Tibial nerve (tissue), 3 donors: Measurements from ENCODE around the gene ACTR5.

Source experiments
- CTCF ChIP-seq, 5 experiments: fragments of 200-600 bp in 3 of 5; fragments of 450-650 bp in 2 of 5; sonication (generic) in 3 of 5; IDR thresholded peaks; one replicate each; pipeline ENCODE4 v1.5.1; 2016 to 2019; ENCODE audit warnings: antibody characterized with exemption in 5 of 5, mild to moderate bottlenecking in 3 of 5, moderate library complexity in 2 of 5
- POLR2A ChIP-seq, 2 donors: fragments of 450-650 bp; IDR thresholded peaks; one replicate each; pipeline ENCODE4 v1.6.1; 2017; ENCODE audit warnings: antibody characterized with exemption in 2 of 2, mild to moderate bottlenecking in 2 of 2, moderate library complexity in 2 of 2

DNA sequence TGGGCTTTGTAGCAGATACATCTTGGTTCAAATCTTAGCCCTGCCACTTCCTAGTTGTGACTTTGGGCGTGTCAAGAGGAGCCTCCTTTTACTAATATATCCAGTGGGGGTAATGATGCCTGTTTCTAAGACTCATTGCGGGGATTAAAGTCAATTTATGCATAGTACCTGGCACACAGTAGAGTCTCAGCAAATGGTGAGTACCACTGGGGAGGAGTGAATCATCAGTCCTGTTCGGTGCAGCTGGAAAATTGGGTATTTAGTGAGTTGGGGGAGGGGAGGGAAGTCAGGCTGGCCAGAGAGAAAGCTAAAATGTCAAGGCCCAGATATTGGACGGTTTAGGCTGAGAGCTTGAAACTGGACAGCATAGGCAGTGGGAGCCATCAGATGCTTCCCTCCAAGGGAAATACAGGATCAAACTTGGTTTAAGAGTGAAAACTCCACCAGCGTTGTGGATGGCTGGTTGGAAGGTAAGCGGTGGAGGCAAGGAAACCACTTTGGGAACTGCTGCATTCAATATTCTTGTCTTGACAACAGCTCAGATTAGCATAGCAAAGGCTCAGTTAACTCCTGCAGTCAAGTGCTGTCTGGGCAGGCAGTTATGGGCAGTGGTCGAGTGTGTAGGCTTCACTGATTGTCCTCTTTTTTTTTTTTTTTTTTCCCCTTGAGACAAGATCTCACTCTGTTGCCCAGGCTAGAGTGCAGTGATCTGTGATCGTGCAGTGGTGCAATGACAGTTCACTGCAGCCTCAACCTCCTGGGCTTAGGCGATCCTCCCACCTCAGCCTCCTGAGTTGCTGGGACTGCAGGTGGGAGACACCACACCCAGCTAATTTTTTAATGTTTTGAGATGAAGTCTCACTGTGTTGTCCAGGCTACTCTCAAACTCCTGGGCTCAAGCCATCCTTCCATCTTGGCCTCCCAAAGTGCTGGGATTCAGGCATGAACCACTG lies 70.1 kb downstream of the ACTR5 start:
- TF ChIP-seq CTCF (IDR thresholded peaks at IDR 0.05) (no peak), POLR2A (IDR thresholded peaks at IDR 0.05) (no peak)
